K562 (cell line): ENCODE data around the gene PARD3B.

Experiments used
- CHD2 ChIP-seq: IDR thresholded peaks from 2 replicates; pipeline ENCODE4 v1.6.1; 2011; ENCODE audit warnings: low read depth, low read length
- CTCF ChIP-seq, 3 experiments: IDR thresholded peaks in 2 of 3; conservative IDR thresholded peaks in 1 of 3; 2 replicates each; pipeline ENCODE4 v1.5.1; 2011 to 2012; ENCODE audit warnings: low read length in 3 of 3, mild to moderate bottlenecking in 3 of 3, control low read depth in 2 of 3, improper control_type of control experiment in 1 of 3, inconsistent platforms in 1 of 3, low read depth in 1 of 3, mixed read lengths in 1 of 3, moderate library complexity in 1 of 3; ENCODE audit not compliant: insufficient read depth in 2 of 3
- ESRRA ChIP-seq: fragments of 450-650 bp; IDR thresholded peaks from 2 replicates; pipeline ENCODE4 v1.6.1; 2014; ENCODE audit warnings: low read depth, mild to moderate bottlenecking, moderate library complexity, borderline replicate concordance
- ETV6 ChIP-seq, 3 experiments: fragments of 150-350 bp in 1 of 3; sonication (generic) in 1 of 3; formaldehyde crosslinking in 1 of 3; IDR thresholded peaks; 2 replicates each; pipeline versions ENCODE4 v1.6.1 to v1.8.0; 2014 to 2022; ENCODE audit warnings: borderline replicate concordance in 2 of 3, low read depth in 2 of 3, antibody characterized with exemption in 1 of 3, low read length in 1 of 3, mild to moderate bottlenecking in 1 of 3, missing genetic modification reagents in 1 of 3
- FOXP1 ChIP-seq: sonication (generic); formaldehyde crosslinking; IDR thresholded peaks from 2 replicates; pipeline ENCODE4 v1.8.0; 2022; ENCODE audit warnings: mild to moderate bottlenecking, missing genetic modification reagents
- HMGXB4 ChIP-seq: sonication (generic); formaldehyde crosslinking; IDR thresholded peaks from 2 replicates; pipeline ENCODE4 v1.8.1; 2023; ENCODE audit warnings: mild to moderate bottlenecking, missing genetic modification reagents
- HNRNPH1 ChIP-seq: fragments of 200-400 bp; formaldehyde crosslinking; optimal IDR thresholded peaks from 2 replicates; pipeline ENCODE3; 2017; ENCODE audit warnings: low read depth, mild to moderate bottlenecking, low read length, moderate library complexity
- KDM1A ChIP-seq, 2 experiments: fragments of 450-650 bp; IDR thresholded peaks; 2 replicates each; pipeline ENCODE4 v1.6.1; 2016; ENCODE audit warnings: mild to moderate bottlenecking in 2 of 2
- MXI1 ChIP-seq: IDR thresholded peaks from 2 replicates; pipeline ENCODE4 v1.6.1; 2011; ENCODE audit warnings: low read depth, mild to moderate bottlenecking, improper control_type of control experiment, low read length
- POLR2A ChIP-seq: fragments of 450-650 bp; conservative IDR thresholded peaks from 2 replicates; pipeline ENCODE4 v1.6.1; 2016
- STAT5B ChIP-seq: fragments of 250-450 bp; sonication (Bioruptor Pico); IDR thresholded peaks from 2 replicates; pipeline ENCODE4 v1.8.0; 2021; ENCODE audit warnings: mild to moderate bottlenecking, inconsistent platforms
- TBL1XR1 ChIP-seq, 2 experiments: IDR thresholded peaks; 2 replicates each; pipeline ENCODE4 v1.6.1; 2012; ENCODE audit warnings: improper control_type of control experiment in 2 of 2, low read length in 2 of 2, mild to moderate bottlenecking in 1 of 2
- ZNF766 ChIP-seq: fragments of 200-800 bp; sonication (Bioruptor generic); conservative IDR thresholded peaks from 2 replicates; pipeline ENCODE4 v1.6.1; 2016; ENCODE audit warnings: missing genetic modification characterization, missing compliant biosample characterization
- TF ChIP-seq, protein P1 (sequence below): fragments of 450-650 bp; formaldehyde crosslinking; IDR thresholded peaks from 2 replicates; pipeline ENCODE4 v1.4.0; 2022; ENCODE audit warnings: missing genetic modification characterization

DNA sequence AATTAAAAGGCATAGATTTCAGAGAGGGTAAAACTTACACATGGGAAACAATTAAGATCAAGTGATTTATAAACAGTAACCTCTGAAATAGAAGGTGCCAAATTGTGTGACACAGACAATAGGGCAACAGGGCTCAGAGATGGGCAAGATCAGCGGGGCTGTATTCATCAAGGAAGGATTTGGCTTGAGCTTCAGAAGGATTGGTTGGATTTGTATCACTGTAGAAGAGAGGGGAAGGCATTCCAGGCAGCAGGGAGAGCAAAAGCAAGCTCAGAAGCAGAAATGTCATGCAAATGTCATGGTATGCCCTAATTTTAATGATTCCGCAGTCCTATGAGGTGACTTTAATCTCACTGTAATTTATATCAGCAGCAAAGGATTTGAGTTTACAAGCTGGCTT, 722.0 kb downstream of the PARD3B start:
- TF ChIP-seq POLR2A (no peak), HMGXB4 (CRISPR knock-in tag) (no peak), ESRRA (no peak), STAT5B (CRISPR knock-in tag) (no peak), ZNF766 (CRISPR knock-in tag) (no peak), MXI1 (no peak), CHD2 (no peak), HNRNPH1 (no peak), CTCF (IDR thresholded peaks at IDR 0.05 in 2 of 3, conservative IDR thresholded peaks at IDR 0.05 in 1 of 3; ENCODE audit: insufficient read depth in 2 of 3, low read depth in 1 of 3, low read length in 3 of 3) (no peak), KDM1A (IDR thresholded peaks at IDR 0.05) (no peak), TBL1XR1 (IDR thresholded peaks at IDR 0.05; ENCODE audit: low read length in 2 of 2) (no peak), ETV6 (IDR thresholded peaks at IDR 0.05; ENCODE audit: borderline replicate concordance in 1 of 2, low read depth in 2 of 2, low read length in 1 of 2) (no peak), ETV6 (CRISPR knock-in tag; IDR thresholded peaks at IDR 0.05; ENCODE audit: borderline replicate concordance) (no peak), FOXP1 (no peak)
- TF ChIP-seq, protein P1, sequence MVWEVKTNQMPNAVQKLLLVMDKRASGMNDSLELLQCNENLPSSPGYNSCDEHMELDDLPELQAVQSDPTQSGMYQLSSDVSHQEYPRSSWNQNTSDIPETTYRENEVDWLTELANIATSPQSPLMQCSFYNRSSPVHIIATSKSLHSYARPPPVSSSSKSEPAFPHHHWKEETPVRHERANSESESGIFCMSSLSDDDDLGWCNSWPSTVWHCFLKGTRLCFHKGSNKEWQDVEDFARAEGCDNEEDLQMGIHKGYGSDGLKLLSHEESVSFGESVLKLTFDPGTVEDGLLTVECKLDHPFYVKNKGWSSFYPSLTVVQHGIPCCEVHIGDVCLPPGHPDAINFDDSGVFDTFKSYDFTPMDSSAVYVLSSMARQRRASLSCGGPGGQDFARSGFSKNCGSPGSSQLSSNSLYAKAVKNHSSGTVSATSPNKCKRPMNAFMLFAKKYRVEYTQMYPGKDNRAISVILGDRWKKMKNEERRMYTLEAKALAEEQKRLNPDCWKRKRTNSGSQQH: no peak
